DMS153 treated with DMSO at 0.1 percent for 48 hours (cell line): Measurements from ENCODE around the gene CASP6.

Experiments used
- DNase-seq: peaks from one replicate; lab custom pipeline; 2025; ENCODE audit not compliant: unreplicated experiment; lab: John Stamatoyannopoulos, UW

The CASP6 gene

GRCh38 chr4:109702950-109703663 lies at the start of gene CASP6:
TSS of gene CASP6 (minus strand) at chr4:109703445. CDS start at chr4:109703395, 50 bp downstream.
- DNase-seq = peak; percentile 75

DNA sequence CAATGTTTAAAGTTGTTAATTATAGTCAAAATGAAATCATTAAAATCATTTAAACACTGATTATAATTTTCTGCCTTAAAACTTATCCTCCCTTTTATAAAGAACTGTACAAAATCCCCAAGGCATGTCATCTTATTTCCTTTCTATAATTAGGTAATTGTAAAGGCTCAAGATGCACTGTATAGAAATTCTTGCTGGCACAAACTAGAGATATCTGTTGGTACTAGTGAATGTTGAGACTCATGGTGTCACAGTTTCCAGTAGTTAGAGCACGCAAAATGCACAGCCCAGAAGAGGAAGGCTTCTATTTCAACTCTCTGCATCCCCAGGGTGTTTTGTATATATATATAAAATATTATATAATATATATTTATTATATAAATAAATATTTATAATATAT lies 49.3 kb upstream of the CASP6 start:
- no peak for DNase-seq

DNA sequence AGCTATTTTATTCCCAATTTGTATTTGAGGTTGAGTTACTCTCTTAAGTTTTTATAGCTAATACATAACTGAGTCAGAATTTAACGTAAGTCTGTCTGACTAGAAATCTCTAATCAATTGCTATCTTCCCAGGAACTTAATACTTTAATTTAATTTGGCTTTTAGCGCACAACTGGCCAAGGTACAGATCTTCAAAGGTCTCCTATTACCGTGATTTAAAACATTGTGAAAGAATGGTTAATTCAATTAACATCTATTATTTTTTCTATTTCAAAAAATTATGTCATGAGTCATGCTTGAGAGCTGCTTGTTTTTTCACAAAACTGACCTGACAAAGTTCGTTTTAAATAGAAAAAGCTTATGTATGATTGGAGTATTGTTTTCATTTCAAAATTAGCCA lies 48.6 kb upstream of the CASP6 start:
- DNase-seq = no peak

DNA sequence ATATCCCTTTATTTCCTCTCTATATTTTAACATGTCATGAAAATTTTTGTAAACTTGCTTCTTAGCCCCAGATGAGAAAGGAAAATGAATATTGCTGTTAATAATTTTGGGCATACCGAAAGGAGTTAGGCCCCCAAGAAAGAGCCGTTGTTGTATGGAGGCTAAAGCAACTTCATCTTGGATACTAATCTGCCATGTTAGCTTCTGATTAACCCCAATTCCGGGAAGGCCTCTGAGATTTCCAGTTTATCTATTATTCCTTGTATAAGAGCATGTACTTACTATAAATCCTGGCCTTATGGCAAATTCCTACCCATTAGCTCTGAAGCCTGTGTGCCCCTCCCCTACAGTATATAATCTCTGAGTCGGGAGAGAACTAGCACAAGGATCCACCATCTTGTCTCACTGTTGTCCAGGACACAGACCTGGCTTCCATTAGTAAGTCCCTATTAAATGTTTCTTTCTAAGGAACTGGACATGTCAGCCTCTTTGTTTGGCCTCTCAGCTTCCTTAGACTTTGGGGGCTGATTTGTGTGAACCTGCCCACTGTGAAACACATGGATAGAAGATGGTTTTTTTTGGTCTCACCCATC lies 47.5 kb upstream of the CASP6 start:
- no peak for DNase-seq

GRCh38 chr4:109749388-109750082 lies 46.3 kb upstream of the CASP6 start:
- DNase-seq = no peak

DNA sequence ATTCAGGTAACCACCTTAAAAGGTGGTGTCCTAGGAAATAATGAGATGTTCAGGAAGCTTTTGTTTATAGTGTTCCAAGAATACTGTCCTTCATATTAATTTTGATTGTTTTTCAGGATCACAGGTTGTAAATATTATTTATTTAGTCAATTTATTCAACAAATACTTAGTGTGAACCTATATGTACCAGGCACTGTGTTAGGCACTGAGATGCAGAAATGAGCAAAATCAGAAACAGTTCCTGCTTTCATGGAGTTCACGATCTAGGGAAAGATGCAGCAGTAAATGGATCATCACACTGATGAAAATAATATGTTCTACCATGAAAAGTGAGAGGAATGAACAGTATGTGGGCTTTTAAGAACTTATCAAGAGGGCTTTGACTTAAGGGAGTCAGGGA lies 44.9 kb upstream of the CASP6 start:
- DNase-seq = no peak

GRCh38 chr4:109746728-109747127 lies 43.5 kb upstream of the CASP6 start:
- no peak for DNase-seq

DNA sequence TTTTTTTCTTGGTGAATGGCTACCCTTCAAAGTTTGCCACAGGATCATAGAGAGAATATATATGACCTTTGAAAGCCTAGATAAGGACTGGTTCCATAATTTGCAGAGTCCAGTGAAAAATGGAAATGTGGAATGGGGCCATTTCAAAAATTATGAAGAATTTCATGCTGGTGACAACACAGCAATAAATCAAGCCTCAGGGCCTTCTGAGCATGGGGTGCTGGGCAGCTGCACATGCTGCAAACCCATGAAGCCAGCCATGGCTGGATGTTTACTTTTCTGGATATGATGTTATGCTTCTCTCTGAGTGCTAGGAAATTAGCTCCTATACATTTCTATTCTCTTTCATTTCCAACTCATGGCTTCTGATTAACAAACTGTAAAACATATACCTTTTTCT lies 42.6 kb upstream of the CASP6 start:
- no peak for DNase-seq

- DNase-seq = no peak
Observed at GRCh38 chr4:109739547-109739946, 36.3 kb upstream of the CASP6 start.

- no peak for DNase-seq
Observed at GRCh38 chr4:109738104-109738872, 35.0 kb upstream of the CASP6 start.

DNA sequence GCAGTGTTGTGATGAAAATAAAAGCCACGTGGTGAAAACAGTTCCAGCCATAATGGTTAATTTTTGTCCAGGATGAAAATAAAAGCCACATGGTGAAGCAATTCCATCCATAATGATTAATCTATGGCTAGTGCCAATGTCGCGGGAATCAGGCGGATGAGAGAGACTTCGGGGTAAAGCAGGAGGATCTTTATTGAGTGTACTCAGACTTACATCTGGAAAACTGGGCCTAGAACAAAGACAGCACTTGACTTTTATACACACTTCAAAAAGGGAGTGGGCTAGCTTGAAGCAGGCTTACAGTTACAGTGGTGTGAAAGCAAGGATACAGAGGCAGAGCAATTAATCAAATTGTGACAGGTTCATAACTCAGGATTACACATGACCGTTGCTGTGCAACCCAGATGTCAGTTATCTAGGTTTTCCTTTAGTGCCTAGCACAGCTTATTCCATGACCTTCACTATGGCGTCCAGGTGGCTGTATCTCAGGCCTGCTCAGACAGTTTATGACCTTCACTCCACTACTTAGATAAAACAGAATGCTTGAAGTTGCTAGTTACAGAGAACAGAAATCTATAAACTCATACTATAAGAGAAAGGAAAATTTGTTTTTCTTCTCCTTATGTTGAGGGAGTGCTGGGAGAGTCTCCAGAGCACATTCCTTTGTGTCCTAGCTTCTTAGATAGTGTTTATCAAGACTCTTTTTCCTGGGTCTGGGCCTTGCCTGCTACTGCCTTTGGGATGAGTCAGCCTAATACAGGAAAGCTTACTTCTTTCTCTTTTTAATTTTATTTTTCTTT lies 32.5 kb upstream of the CASP6 start:
- no peak for DNase-seq

DNA sequence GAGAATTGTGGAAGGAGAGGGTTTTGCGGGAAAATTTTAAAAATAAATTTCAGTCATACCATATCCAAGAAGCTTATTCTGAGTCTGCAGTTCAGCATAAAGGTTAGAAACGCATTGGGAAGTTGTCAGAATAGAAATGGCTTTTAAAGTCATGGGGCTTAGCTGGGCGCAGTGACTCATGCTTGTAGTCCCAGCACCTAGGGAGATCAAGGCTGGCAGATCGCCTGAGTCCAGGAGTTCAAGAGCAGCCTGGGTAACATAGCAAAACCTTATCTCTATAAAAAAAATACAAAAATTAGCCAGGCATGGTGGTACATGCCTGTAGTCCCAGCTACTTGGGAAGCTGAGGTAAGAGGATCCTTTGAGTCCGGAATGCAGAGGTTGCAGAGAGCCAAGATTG lies 30.5 kb upstream of the CASP6 start:
- DNase-seq = no peak

- no peak for DNase-seq
Observed at GRCh38 chr4:109730619-109731545, 27.6 kb upstream of the CASP6 start.

- peak; percentile 69 for DNase-seq
Observed at GRCh38 chr4:109729718-109730618, 26.7 kb upstream of the CASP6 start, which contains the start of gene PLA2G12A. TSS of gene PLA2G12A (minus strand) at chr4:109730070. CDS start at chr4:109729809, 261 bp downstream.

DNA sequence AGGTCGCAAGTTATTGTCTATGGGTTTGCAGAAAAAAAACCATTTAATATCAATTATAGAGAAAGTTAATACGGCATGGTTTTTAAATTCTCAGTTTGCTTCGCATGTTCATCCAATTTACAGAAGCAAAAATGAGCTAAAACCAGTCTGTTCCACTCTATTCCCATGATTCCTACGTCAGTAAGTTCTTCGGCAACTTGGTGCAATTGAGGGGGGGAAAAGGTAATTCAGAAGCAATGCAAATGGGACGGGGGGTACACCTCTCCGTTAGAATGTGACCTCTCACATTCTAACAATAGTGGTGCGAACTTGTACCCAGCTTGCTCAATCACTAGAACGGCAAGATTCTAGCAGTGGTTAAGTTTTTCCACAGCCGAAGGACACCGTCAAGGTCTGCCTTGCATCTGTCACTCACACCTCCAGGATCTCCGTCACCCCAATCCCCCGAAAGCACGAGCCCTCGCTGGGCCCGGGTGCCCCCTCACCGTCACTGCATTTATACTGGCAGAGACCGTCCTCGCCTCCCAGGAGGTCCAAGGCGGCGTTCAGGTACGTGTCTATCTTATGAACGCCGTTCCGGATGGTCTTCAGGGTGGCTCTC lies 26.0 kb upstream of the CASP6 start:
- no peak for DNase-seq

DNA sequence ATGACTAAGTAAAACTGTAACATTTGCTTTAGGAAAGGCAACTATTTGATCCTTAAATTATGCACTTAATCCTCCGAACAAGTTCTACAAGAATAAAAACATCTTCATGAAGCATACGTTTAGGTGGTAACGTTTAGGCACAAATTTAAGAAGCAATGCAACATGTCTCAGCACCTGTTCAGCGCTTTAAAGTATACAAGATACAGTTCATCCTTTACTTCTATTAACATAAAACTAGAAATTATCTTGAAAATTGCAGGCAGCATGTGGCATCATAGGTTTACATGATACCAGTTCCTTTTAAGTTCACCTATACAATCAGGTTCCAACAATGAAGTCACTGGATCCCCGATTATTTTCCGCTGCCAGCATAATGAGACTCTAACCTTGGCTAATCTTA lies 25.1 kb upstream of the CASP6 start:
- no peak for DNase-seq

DNA sequence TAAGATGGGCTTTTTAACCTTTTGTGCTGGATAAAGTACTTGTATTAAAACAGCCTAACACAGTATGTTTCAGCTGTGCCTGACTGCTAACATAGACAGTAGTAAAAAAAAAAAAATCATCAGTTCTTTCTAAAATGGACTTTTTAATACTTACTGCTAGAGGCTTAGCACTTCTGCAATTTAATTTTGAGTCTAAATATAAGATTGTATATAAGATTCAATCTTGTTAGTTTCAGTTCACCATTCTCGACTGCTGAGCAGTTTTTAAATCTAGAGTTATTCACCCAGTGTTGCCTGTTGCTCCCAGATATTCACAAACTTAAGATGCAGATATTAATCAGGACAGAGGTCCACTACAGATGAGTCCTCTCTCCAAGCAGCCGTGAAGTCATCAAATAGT lies 19.9 kb upstream of the CASP6 start:
- DNase-seq = no peak

DNA sequence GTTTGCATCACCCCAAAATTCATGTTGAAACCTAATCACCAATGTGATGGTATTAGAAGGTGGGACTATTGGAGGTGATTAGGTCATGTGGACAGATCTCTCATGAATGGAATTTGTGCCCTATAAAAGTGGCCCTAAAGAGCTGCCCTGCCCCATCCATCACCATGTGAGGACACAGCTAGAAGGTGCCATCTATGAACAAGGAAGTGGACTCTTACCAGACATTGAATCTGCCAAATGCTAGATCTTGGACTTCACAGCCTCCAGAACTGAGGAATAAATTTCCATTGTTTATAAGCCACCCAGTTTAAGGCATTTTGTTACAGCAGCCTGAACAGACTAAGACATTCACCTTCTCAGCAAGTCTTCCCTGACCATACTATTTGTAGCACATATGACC lies 19.1 kb upstream of the CASP6 start:
- DNase-seq = no peak
